IPS-20b (cell line): ENCODE measurements around the gene FAM13C.

Experiments used
- H3K27ac ChIP-seq: one replicate; pipeline ENCODE4 v1.5.1; 2013; ENCODE audit warnings: low read length
- H3K27me3 ChIP-seq: 2 replicates; pipeline ENCODE4 v1.6.1; 2013; ENCODE audit warnings: mild to moderate bottlenecking, low read length, inconsistent platforms; ENCODE audit not compliant: insufficient read depth
- H3K36me3 ChIP-seq: 2 replicates; pipeline ENCODE4 v1.6.1; 2013; ENCODE audit warnings: low read depth, mild to moderate bottlenecking, inconsistent platforms, low read length, moderate library complexity; ENCODE audit not compliant: insufficient read depth
- H3K4me1 ChIP-seq: 2 replicates; pipeline ENCODE4 v1.6.1; 2013; ENCODE audit warnings: mild to moderate bottlenecking, control low read depth, inconsistent platforms, low read length, moderate library complexity; ENCODE audit not compliant: insufficient read depth
- H3K4me3 ChIP-seq: 2 replicates; pipeline ENCODE4 v1.5.1; 2013; ENCODE audit warnings: mild to moderate bottlenecking, low read length, inconsistent platforms
- H3K9ac ChIP-seq: 2 replicates; pipeline ENCODE4 v1.6.1; 2013; ENCODE audit warnings: low read depth, mild to moderate bottlenecking, inconsistent platforms, low read length, moderate library complexity
- H3K9me3 ChIP-seq: 2 replicates; pipeline ENCODE4 v1.6.1; 2013; ENCODE audit warnings: mild to moderate bottlenecking, low read depth, low read length, inconsistent platforms; ENCODE audit not compliant: insufficient read depth

FAM13C gene

DNA sequence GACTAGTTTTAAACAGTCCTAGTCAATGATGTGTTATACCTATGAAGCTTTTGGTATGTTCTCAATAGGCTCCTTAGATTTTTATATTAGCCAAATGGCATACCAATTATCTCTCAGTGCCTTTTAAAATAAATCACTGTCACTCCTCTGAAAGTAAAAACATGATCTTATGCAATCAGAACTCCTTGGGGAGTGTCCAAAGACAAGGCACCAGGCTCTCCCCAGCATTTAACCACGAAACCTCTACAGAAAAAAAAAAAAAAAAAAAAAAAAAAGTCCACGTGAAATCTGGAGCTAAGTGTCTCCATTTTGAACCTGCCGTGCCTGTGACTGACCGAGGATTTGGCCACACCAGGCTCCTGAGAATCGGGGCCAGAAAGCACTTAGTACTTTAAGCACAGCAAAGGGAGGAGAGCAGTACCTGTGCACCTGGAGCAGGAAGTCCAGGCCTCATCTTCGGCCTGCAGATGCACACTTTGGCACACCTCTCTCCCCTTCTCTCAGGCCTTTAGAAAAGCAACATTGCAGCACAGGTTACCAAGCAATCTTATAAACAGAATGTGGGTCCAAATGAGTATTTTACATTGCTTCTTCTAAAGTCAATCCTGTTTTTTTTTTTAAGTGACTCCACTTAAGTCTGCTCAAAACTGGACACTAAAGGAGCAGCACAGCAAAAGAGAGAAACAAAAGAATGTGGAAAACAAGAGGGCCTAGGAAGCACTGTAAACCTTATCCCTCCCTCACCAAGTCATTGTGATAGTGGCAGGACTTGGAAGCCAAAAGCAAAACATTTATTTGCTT lies 1.5 kb downstream of the FAM13C start:
- H3K36me3 ChIP-seq = no peaks in the 10 kb centered on the region
- peaks cover 58% of the 10 kb centered on the region for H3K27me3 ChIP-seq
- no peaks in the 10 kb centered on the region for H3K9me3 ChIP-seq
- H3K9ac ChIP-seq = no peak overlapping the region
- peaks cover 10% of the 10 kb centered on the region; the same call in 1 of the 2 replicates for H3K4me1 ChIP-seq
- no peak overlapping the region for H3K27ac ChIP-seq
- H3K4me3 ChIP-seq = no peak overlapping the region

DNA sequence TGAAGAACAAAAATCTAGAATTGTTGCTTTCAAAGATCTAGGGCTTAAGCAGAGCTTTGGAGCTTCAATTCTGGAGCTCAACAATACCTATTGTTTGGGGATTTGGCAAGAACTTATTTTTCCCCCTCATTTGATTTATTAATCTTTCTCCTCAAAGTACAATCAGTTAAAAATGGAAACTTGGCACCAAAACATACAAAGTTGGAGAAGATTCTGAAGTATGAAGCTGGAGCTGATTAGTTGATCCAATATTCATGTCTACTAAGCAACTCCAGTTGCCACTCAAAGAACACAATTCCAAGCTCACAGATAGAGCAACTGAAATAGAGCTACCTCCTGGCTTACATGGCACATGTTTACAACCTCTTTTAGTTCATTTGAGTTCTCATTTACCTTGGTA lies 3.8 kb downstream of the FAM13C start:
- H3K27ac ChIP-seq = no peak overlapping the region

DNA sequence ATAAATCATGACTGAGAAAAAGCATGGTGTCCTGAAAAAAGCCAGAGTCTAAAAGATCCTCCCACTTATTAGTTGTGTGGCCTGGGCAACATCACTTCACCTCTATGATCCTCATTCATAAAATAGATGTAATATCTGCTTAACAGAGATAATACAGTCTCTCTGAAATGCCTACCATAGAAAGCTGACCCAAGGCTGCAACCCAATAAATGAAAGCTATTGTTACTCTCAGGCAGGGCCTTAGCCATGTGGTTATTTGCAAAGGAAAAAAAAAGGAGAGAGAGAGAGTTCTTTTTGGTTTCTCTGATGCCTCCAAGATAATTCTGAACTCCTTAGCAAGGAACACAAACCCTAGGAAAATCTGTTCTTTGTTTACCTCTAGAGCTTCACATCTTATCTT lies 7.9 kb downstream of the FAM13C start:
- H3K4me1 ChIP-seq = no peaks in the 10 kb centered on the region
- no peak overlapping the region for H3K4me3 ChIP-seq
- no peak overlapping the region for H3K27ac ChIP-seq
- H3K27me3 ChIP-seq = peaks cover 6% of the 10 kb centered on the region; the same call in 1 of the 2 replicates
- H3K36me3 ChIP-seq = no peaks in the 10 kb centered on the region
- no peaks in the 10 kb centered on the region for H3K9me3 ChIP-seq
- no peak overlapping the region for H3K9ac ChIP-seq

More for the DNA sequence above, 3.8 kb downstream of the FAM13C start:
- Histone ChIP-seq H3K9me3 (no peaks in the 10 kb centered on the region), H3K4me3 (no peak overlapping the region), H3K36me3 (no peaks in the 10 kb centered on the region), H3K4me1 (peaks cover 8% of the 10 kb centered on the region; the same call in 1 of the 2 replicates), H3K27me3 (peaks cover 45% of the 10 kb centered on the region), H3K9ac (no peak overlapping the region)

DNA sequence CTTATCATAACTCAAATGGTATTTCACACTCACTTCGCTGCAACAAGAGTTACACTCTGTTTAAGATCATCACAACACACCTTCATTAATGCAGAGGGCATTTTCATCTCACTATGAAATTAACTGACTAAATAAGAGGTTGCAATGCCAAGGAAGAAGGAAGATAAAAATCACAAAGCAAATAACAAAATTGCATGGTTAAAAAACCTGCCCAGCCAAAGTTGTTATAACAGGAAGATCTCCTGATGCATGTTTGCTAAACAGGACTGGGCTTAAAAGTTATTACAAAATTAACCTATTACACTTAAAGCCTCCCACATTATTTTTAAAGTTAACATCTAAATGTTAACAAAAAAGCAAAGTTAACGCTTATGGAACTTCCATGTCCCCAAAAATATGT lies 11.8 kb downstream of the FAM13C start:
- no peaks in the 10 kb centered on the region for H3K27me3 ChIP-seq
- H3K4me1 ChIP-seq = no peaks in the 10 kb centered on the region
- no peaks in the 10 kb centered on the region for H3K9me3 ChIP-seq
- no peak overlapping the region for H3K4me3 ChIP-seq
- H3K27ac ChIP-seq = no peak overlapping the region
- H3K9ac ChIP-seq = no peak overlapping the region
- H3K36me3 ChIP-seq = no peaks in the 10 kb centered on the region

DNA sequence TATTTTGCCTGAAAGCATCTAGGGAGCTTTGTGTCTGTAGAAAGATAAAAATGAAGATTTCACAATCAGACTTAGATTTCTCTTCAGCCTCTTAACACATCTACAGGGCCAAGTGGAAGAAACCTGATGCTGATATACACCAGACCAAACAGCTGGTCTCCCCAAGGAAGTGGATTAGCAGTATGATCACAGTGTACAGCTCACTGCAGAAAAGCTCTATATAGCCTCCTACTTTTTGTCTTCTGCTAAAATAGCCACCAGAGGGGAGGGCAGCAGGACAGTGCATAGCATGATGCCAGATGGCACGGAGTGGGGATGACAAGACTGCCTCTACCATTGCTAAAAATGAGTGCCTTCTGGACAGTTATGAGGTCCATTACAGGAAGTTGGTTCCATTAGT lies 16.0 kb downstream of the FAM13C start:
- no peak overlapping the region for H3K9ac ChIP-seq
- no peaks in the 10 kb centered on the region; the same call in 1 of the 2 replicates for H3K4me1 ChIP-seq
- no peaks in the 10 kb centered on the region for H3K36me3 ChIP-seq
- H3K27ac ChIP-seq = no peak overlapping the region
- H3K27me3 ChIP-seq = no peaks in the 10 kb centered on the region
- no peaks in the 10 kb centered on the region for H3K9me3 ChIP-seq
- no peak overlapping the region for H3K4me3 ChIP-seq

DNA sequence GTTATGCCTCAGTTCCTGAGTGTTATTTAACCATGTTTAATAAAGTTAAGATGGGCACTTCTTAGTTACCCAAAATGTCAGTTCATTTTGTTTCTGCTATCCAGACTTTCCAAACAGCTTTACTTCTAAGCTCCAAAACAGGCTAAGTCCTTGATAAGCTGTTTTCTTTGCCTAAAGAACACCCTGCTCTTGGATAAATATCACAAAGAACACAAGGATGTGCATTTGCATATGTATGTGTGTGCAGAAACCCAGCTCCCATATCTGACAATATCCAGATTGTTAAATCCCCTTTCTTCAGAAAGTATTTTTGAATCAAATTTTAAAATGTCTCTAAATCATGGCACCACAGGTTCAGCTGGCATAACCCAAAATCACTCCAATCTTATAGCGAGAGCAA lies 19.6 kb downstream of the FAM13C start:
- H3K4me1 ChIP-seq = no peaks in the 10 kb centered on the region; the same call in 1 of the 2 replicates
- H3K9me3 ChIP-seq = no peaks in the 10 kb centered on the region
- no peaks in the 10 kb centered on the region for H3K36me3 ChIP-seq
- H3K27me3 ChIP-seq = peaks cover 9% of the 10 kb centered on the region; the same call in 1 of the 2 replicates
- no peak overlapping the region for H3K27ac ChIP-seq
- no peak overlapping the region for H3K4me3 ChIP-seq
- H3K9ac ChIP-seq = no peak overlapping the region

DNA sequence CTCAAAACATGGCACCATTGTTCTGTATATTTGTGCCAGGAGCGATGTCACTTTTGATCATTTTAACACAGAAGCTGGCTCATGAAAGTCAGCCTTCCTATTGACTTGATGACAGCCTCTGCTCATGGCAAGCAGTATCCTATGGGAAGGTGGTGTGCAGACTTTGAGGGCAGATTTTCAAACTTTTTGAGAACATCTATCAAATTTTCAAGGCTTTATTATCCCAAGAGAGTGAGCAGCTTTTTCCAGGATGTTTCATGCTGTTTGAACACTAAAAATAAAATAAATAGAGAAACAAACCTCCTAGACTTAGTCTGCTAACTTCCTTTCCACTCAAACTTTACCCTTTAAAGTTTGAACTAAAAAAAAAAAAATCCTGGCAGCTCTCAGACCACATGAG lies 20.3 kb downstream of the FAM13C start:
- Histone ChIP-seq H3K36me3 (no peaks in the 10 kb centered on the region), H3K9ac (no peak overlapping the region), H3K27ac (no peak overlapping the region), H3K4me3 (no peak overlapping the region), H3K27me3 (peaks cover 14% of the 10 kb centered on the region), H3K4me1 (no peaks in the 10 kb centered on the region; the same call in 1 of the 2 replicates), H3K9me3 (no peaks in the 10 kb centered on the region)

DNA sequence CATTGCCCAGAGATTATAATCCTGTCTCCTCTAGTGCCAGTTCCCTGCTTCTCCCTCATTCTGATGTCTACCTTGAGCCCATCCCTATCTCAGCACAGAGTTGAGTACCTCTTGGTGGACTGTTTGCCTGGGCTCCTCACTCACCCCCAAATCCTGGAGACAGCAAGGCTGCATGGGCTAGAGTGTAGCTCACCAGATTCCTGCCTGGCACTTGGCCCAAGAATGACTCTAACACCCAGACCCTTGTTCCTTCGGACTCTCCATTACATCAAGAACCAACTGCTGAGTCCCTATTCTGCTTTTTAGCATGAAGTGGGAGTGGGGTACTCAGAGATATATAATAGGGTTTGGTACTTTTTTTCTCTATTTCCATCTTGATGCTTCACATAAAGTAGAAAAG lies 22.1 kb downstream of the FAM13C start:
- Histone ChIP-seq H3K27ac (no peak overlapping the region), H3K4me3 (no peak overlapping the region)

DNA sequence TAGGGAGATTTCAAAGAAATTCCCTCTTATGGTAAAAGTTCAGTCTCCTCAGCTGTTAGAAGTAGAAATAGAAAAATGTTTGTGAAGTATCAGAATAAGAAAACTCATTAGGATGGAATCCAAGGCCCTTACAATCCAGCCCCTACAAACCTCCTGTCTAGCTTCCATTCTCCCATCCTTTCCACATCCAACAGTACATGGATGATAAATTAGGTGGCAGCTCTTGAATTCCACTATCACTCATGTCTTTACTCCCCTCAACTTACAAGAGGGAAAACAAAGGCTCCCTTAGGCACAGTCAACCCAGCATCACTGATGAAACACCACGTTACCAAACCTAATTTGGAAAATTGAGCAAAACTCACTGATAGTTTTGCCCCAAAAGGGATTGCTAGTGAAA lies 23.0 kb downstream of the FAM13C start:
- no peaks in the 10 kb centered on the region; the same call in 1 of the 2 replicates for H3K4me1 ChIP-seq
- no peak overlapping the region for H3K9ac ChIP-seq
- peaks cover 36% of the 10 kb centered on the region for H3K27me3 ChIP-seq
- H3K4me3 ChIP-seq = no peak overlapping the region
- no peak overlapping the region for H3K27ac ChIP-seq
- H3K9me3 ChIP-seq = no peaks in the 10 kb centered on the region
- H3K36me3 ChIP-seq = no peaks in the 10 kb centered on the region

More for the DNA sequence above, 22.1 kb downstream of the FAM13C start:
- Histone ChIP-seq H3K9ac (no peak overlapping the region), H3K9me3 (no peaks in the 10 kb centered on the region), H3K27me3 (peaks cover 31% of the 10 kb centered on the region), H3K36me3 (no peaks in the 10 kb centered on the region), H3K4me1 (no peaks in the 10 kb centered on the region; the same call in 1 of the 2 replicates)

DNA sequence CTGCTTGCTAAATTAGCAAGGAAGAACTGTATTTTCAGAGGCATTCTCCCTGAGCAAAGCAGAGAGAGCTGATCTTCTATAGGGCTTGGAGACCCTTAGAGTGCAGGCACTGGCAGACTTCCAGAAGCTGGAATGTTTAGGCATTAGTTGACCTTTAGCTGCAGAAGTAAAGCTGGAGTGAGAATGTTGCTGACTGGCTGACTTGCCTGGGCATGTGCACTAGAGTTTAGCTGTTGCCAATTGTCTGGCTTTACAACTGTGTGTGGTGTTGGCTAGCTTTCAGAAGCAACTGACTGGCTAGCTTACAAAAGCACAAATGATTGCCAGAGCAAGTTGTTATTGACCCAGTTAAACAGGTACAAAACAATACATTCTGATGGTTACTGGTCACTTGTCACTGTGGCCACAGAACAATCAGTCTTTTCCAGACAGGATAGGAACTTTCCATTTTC lies 25.1 kb downstream of the FAM13C start:
- Histone ChIP-seq H3K4me3 (no peak overlapping the region), H3K27ac (no peak overlapping the region), H3K4me1 (no peaks in the 10 kb centered on the region), H3K36me3 (no peaks in the 10 kb centered on the region), H3K27me3 (peaks cover 45% of the 10 kb centered on the region), H3K9ac (no peak overlapping the region), H3K9me3 (no peaks in the 10 kb centered on the region)

DNA sequence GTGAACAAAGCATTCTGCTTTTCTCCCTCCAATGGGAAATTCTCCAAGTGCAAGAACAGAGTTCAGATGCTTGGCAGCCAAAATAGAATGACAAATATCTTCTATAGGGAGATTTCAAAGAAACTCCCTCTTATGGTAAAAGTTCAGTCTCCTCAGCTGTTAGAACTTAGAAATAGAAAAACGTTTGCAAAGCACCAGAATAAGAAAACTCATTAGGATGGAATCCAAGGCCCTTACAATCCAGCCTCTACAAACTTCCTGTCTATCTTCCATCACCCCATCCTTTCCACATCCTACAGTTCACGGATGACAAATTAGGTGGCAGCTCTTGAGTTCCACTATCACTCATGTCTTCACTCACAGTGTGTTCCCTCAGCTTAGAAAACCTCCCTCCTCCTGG lies 25.7 kb downstream of the FAM13C start:
- Histone ChIP-seq H3K36me3 (no peaks in the 10 kb centered on the region), H3K9ac (no peak overlapping the region), H3K4me3 (no peak overlapping the region), H3K9me3 (no peaks in the 10 kb centered on the region), H3K27me3 (peaks cover 45% of the 10 kb centered on the region), H3K27ac (no peak overlapping the region), H3K4me1 (no peaks in the 10 kb centered on the region)

DNA sequence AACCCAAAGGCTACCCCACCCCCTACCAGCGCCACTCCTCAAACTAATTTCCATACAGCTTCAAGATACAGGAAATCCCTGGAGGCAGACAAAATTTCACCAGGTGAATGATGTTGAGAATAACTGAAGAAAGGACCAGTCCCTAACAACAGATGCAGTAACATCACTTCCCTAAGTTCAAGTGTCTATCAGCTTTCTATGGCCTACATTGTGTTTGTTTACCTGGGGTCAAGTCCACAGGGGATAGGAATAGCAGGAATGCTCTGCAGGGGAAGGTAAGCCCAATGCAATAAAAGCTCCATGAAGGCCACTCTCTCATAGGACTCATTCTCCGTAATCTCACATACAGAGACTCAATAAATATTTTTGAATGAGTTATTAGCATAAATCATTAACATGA lies 26.9 kb downstream of the FAM13C start:
- Histone ChIP-seq H3K36me3 (no peaks in the 10 kb centered on the region), H3K4me3 (no peak overlapping the region), H3K27me3 (peaks cover 45% of the 10 kb centered on the region), H3K4me1 (no peaks in the 10 kb centered on the region), H3K9ac (no peak overlapping the region), H3K9me3 (no peaks in the 10 kb centered on the region), H3K27ac (no peak overlapping the region)
